SU-DHL-6 (cell line): Measurements from ENCODE around the gene FANCC.

ENCODE experiments used
- H2AFZ ChIP-seq: fragments of 200-600 bp; sonication (generic); 2 replicates; pipeline ENCODE4 v1.6.1; 2014; ENCODE audit warnings: low read depth, mild to moderate bottlenecking, moderate library complexity, mixed read lengths, antibody characterized with exemption, low read length; ENCODE audit not compliant: severe bottlenecking
- H3F3A ChIP-seq: fragments of 200-600 bp; shearing (Covaris generic); 2 replicates; pipeline ENCODE4 v1.6.0; 2016; ENCODE audit warnings: antibody characterized with exemption, mild to moderate bottlenecking; ENCODE audit not compliant: insufficient read depth
- H3K27ac ChIP-seq: fragments of 200-600 bp; sonication (generic); 2 replicates; pipeline ENCODE4 v1.5.1; 2016; ENCODE audit warnings: low read depth, mild to moderate bottlenecking, low read length, moderate library complexity, mixed read lengths
- H3K27me3 ChIP-seq: fragments of 200-600 bp; sonication (generic), shearing (Covaris generic); 2 replicates; pipeline ENCODE4 v1.6.0; 2014; ENCODE audit warnings: mild to moderate bottlenecking, low read length
- H3K36me3 ChIP-seq: fragments of 200-600 bp; sonication (generic); 2 replicates; pipeline ENCODE4 v1.6.1; 2014; ENCODE audit warnings: mild to moderate bottlenecking, low read length, mixed read lengths
- H3K4me2 ChIP-seq: fragments of 300-600, 200-600 bp; shearing (Covaris generic), sonication (generic); 2 replicates; pipeline ENCODE4 v1.6.0; 2014; ENCODE audit warnings: low read length, low read depth, mild to moderate bottlenecking; ENCODE audit not compliant: poor library complexity, severe bottlenecking
- H3K4me3 ChIP-seq: fragments of 200-600 bp; sonication (generic); 2 replicates; pipeline ENCODE4 v1.5.1; 2014; ENCODE audit warnings: antibody characterized with exemption, low read length, mild to moderate bottlenecking, mixed read lengths; ENCODE audit not compliant: insufficient read depth, poor library complexity, severe bottlenecking
- H3K79me2 ChIP-seq: fragments of 200-600 bp; sonication (generic); 2 replicates; pipeline ENCODE4 v1.6.1; 2014; ENCODE audit warnings: mild to moderate bottlenecking, low read length, moderate library complexity; ENCODE audit not compliant: insufficient read depth
- H3K9ac ChIP-seq: fragments of 200-600 bp; sonication (generic); 2 replicates; pipeline ENCODE4 v1.7.0; 2014; ENCODE audit warnings: mild to moderate bottlenecking, low read length
- H3K9me2 ChIP-seq: fragments of 200-600 bp; sonication (generic); replicated peaks from 2 replicates; pipeline ENCODE4 v1.6.1; 2014; ENCODE audit warnings: low read length; ENCODE audit not compliant: insufficient read depth
- H3K9me3 ChIP-seq: fragments of 200-600 bp; sonication (generic); 2 replicates; pipeline ENCODE4 v1.6.1; 2014; ENCODE audit warnings: low read length, mixed read lengths; ENCODE audit not compliant: insufficient read depth
- H4K20me1 ChIP-seq: fragments of 200-600 bp; sonication (generic); 2 replicates; pipeline ENCODE4 v1.6.1; 2014; ENCODE audit warnings: low read depth, mild to moderate bottlenecking, antibody characterized with exemption, low read length, moderate library complexity, mixed read lengths
- EZH2phosphoT487 ChIP-seq: fragments of 200-600 bp; sonication (generic), shearing (Covaris generic); conservative IDR thresholded peaks from 2 replicates; pipeline ENCODE4 v1.6.1; 2018; ENCODE audit warnings: mild to moderate bottlenecking, antibody characterized with exemption, low read length, moderate library complexity, mixed read lengths
- TF ChIP-seq, protein P1 (sequence below): fragments of 200-600 bp; sonication (generic); IDR thresholded peaks from one replicate; pipeline ENCODE4 v1.5.1; 2017; ENCODE audit warnings: antibody characterized with exemption, mild to moderate bottlenecking, low read length, moderate library complexity; ENCODE audit not compliant: insufficient read depth, poor library complexity, severe bottlenecking

Gene FANCC

DNA sequence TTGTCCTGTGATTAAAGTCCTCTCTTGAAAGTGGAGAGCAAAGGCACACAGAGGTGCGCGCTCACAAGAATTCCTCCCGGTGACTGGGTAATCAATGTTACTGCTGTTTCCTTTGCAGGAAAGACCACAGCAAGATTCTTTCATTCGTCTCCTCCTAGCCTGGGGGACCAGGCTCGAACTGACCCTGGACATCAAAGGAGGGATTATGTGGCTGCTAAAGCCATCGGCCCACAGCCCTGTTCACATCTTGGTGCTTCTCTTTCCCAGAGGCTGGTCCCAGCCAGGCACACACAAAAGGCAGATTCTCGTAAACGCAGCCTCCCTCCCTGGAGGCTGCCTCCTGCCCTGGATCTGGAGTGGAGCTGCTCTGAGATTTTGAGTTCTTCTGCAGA is 230.9 kb downstream of the FANCC start:
- H4K20me1 ChIP-seq: no peaks in the 10 kb centered on the region
- no peaks in the 10 kb centered on the region for H3K36me3 ChIP-seq
- H3K27me3 ChIP-seq: no peaks in the 10 kb centered on the region
- no peak for TF ChIP-seq EZH2phosphoT487
- no peak overlapping the region for H2AFZ ChIP-seq
- H3K4me2 ChIP-seq: no peak overlapping the region
- no peak overlapping the region for H3K9ac ChIP-seq
- H3K9me3 ChIP-seq: no peaks in the 10 kb centered on the region
- H3K9me2 ChIP-seq: no peaks in the 10 kb centered on the region
- H3K4me3 ChIP-seq: no peak overlapping the region
- H3F3A ChIP-seq: no peaks in the 10 kb centered on the region
- H3K79me2 ChIP-seq: no peaks in the 10 kb centered on the region
- no peak overlapping the region for H3K27ac ChIP-seq

DNA sequence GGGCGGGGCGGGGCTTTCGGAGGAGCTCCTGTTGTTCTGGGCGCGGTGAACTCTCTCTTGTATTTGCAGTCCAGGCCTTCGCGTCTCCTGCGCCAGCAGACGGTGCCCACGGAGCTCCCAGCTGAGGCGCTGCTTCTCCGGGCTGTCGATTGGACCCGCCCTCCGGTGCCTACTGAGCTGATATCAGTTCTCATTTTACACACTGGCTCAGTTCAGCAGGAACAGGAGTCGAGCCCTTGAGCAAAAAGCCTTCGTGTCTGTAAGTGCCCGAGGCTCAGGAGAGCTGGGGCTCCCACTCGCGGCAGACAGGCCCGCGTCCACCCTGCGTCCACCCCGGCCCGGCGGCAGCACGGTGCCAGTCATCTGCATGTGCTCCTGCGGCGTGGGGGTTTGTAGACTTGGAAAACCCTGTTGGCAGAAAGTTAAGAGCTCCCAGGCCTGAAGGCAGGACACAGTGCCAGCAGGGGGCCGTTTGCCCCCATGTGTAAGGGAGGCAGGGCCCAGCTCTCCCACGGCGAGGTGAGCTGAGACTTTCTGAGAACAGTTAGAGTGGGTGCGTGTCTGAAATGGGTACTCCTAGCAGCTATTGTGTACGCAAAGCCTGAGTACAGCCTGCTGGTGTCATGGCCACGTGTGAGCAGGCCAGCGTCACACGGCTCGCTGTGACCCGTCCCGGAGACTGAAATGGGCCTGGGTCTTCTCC is 231.5 kb downstream of the FANCC start:
- no peaks in the 10 kb centered on the region for H3K79me2 ChIP-seq
- H3K9me3 ChIP-seq: no peaks in the 10 kb centered on the region
- TF ChIP-seq, protein P1, sequence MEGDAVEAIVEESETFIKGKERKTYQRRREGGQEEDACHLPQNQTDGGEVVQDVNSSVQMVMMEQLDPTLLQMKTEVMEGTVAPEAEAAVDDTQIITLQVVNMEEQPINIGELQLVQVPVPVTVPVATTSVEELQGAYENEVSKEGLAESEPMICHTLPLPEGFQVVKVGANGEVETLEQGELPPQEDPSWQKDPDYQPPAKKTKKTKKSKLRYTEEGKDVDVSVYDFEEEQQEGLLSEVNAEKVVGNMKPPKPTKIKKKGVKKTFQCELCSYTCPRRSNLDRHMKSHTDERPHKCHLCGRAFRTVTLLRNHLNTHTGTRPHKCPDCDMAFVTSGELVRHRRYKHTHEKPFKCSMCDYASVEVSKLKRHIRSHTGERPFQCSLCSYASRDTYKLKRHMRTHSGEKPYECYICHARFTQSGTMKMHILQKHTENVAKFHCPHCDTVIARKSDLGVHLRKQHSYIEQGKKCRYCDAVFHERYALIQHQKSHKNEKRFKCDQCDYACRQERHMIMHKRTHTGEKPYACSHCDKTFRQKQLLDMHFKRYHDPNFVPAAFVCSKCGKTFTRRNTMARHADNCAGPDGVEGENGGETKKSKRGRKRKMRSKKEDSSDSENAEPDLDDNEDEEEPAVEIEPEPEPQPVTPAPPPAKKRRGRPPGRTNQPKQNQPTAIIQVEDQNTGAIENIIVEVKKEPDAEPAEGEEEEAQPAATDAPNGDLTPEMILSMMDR: no peak
- no peak for TF ChIP-seq EZH2phosphoT487
- H2AFZ ChIP-seq: no peak overlapping the region
- no peaks in the 10 kb centered on the region for H3F3A ChIP-seq
- no peak overlapping the region for H3K9ac ChIP-seq
- no peak overlapping the region for H3K4me2 ChIP-seq
- no peak overlapping the region for H3K27ac ChIP-seq
- H4K20me1 ChIP-seq: no peaks in the 10 kb centered on the region
- H3K9me2 ChIP-seq: no peaks in the 10 kb centered on the region
- no peaks in the 10 kb centered on the region for H3K36me3 ChIP-seq
- H3K27me3 ChIP-seq: no peaks in the 10 kb centered on the region
- H3K4me3 ChIP-seq: no peak overlapping the region

DNA sequence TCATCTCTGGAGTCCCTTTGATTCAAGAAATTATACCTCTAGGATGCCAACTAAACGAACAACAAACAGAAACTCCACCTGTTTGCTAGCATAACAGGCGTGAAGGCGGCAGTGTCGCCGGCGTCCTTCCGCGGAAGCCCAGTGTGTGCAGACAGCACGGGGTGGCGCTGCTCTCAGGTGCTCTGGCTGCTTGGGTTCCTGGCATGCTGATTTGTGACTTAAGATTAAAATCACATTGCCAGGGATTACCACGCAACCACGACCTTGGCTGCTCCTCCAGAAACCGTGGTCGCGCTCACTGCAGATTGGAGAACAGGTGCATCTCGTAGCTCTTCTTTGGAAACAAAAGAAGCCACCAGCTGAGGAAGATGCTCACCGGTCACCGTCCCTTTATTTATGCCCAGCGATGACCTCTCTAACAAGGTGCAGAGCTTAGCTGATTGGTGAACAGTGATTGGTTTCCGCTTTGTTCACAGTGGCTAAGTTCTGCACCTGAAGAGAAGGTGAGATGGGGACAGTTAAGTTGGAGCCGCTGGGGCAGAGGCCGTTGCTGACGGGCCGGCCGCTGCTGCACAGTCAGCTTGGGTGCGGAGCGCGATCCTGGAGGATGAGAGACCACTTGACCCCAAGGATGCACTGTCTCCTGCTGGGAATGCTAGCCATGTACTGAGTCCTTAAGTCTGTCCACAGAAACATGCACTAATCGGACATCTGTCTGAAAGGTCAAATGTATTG is 232.3 kb downstream of the FANCC start:
- no peaks in the 10 kb centered on the region for H3K36me3 ChIP-seq
- no peaks in the 10 kb centered on the region for H3F3A ChIP-seq

More for the DNA sequence above, 232.3 kb downstream of the FANCC start:
- Histone ChIP-seq H3K9me2 (no peaks in the 10 kb centered on the region), H3K27ac (no peak overlapping the region), H3K4me2 (no peak overlapping the region), H3K4me3 (no peak overlapping the region), H3K79me2 (no peaks in the 10 kb centered on the region), H2AFZ (no peak overlapping the region), H3K9me3 (no peaks in the 10 kb centered on the region), H4K20me1 (no peaks in the 10 kb centered on the region), H3K27me3 (no peaks in the 10 kb centered on the region), H3K9ac (no peak overlapping the region)
- TF ChIP-seq, protein P1: no peak
- TF ChIP-seq EZH2phosphoT487: no peak
